HG03097 (cell line): Measurements from ENCODE around the gene TMEM59L.

Source experiments
- ATAC-seq: cut with Tn5 transposase; IDR thresholded peaks from one replicate; pipeline ENCODE4 v1.9.1; 2021; ENCODE audit not compliant: unreplicated experiment, low FRiP score

TMEM59L gene

DNA sequence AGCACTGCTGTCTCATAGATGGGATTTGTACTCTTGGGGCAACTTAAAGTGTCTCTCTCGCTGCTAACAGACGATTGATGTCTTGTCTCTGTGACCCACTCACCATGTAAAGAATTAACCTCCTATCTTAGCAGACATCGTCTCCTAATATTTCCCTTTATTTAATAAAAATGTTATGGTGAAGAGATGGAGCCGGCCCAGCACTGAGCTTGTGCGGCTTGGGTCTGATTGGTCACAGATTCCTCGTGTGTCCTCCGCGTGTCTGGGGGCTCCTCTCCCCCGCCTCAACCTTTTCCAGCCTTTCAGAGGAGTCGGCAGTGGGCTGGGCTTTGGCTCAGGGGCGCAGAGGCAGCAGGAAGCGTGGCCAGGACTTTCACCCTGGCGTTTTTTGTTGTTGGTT lies 57.6 kb downstream of the TMEM59L start:
- no peak for ATAC-seq
